GM12873 (cell line): ENCODE data around the gene CD226.
A peak's percentile ranks its signal among the peaks of the same experiment; 100 is the strongest.

Experiments used
- TF ChIP-seq, protein P1 (sequence below): IDR thresholded peaks from 2 replicates; pipeline ENCODE4 v1.5.1; 2012; ENCODE audit warnings: low read depth, mild to moderate bottlenecking, moderate library complexity, low read length, control low read depth; ENCODE audit not compliant: insufficient read depth; ENCODE audit errors: missing control alignments

The CD226 gene

DNA sequence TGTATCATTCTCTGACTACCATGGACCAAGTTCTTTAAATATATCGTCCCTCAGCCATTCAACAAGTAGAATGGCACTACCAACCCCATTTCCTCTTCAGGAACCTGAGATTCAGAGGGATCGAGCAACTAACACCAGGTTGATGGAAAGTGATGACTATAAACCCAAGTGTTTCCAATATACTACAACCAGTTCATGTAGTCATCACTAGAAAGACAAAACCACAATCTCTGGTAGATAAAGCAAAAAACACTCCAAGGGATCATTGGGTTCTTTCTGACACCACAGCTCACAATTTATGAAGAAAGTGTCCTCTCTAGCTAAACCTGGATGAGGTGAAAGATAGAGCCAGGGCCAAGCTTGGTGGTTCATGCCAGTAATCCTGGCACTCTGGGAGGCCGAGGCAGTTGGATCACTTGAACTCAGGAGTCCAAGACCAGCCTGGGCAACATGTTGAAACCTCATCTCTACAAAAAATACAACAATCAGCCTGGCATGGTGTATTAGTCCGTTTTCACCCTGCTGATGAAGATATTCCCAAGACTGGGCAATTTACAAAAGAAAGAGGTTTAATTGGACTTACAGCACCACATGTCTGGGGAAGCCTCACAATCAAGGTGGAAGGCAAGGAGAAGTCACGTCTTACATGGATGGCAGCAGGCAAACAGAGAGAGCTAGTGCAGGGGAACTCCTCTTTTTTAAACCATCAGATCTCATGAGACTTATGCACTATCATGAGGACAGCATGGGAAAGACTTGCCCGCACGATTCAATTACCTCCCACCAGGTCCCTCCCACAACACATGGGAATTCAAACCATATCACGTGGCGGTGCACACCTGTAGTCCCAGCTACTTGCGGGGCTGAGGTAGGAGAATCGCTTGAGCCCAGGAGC, 2.2 kb downstream of the CD226 start:
- TF ChIP-seq, protein P1, sequence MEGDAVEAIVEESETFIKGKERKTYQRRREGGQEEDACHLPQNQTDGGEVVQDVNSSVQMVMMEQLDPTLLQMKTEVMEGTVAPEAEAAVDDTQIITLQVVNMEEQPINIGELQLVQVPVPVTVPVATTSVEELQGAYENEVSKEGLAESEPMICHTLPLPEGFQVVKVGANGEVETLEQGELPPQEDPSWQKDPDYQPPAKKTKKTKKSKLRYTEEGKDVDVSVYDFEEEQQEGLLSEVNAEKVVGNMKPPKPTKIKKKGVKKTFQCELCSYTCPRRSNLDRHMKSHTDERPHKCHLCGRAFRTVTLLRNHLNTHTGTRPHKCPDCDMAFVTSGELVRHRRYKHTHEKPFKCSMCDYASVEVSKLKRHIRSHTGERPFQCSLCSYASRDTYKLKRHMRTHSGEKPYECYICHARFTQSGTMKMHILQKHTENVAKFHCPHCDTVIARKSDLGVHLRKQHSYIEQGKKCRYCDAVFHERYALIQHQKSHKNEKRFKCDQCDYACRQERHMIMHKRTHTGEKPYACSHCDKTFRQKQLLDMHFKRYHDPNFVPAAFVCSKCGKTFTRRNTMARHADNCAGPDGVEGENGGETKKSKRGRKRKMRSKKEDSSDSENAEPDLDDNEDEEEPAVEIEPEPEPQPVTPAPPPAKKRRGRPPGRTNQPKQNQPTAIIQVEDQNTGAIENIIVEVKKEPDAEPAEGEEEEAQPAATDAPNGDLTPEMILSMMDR = no peak

DNA sequence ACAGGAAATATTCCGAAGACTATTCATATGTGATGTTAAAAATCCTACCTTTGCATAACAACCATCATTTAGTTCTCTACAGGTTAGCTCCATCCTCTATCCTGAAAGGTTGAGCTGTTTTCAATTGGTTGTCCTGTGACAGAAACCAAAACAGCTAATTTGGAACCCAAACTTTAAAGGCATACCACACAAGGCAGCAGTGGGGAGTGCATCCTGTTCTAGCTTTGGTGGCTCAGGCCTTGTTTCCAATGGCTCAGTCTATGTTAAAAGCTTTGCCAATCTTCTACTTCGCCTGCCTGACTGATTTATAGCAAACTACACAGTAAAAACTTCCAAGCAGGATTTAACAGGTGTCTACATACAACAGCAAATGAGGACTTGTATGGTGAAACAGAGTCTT, 3.2 kb downstream of the CD226 start:
- TF ChIP-seq, protein P1 = no peak

DNA sequence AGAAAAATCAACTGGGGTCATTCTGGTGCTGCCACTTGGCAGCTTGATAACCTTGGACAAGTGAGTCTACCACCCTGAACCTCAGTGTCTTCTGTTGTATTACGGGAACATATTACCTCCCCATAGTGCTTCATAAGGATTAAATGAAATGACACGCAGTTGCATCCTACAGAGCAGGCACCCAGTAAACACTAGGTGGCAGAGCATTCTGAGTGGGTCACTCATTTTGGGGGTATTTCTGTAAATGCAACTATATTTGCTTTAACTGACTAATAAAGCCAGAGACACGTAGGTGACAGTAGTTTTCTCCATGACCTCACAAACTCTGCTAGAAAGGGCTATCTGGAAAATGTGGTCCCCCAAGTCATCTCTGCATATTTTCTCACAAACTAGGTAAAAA, 4.7 kb downstream of the CD226 start:
- TF ChIP-seq, protein P1 = peak; percentile 30

DNA sequence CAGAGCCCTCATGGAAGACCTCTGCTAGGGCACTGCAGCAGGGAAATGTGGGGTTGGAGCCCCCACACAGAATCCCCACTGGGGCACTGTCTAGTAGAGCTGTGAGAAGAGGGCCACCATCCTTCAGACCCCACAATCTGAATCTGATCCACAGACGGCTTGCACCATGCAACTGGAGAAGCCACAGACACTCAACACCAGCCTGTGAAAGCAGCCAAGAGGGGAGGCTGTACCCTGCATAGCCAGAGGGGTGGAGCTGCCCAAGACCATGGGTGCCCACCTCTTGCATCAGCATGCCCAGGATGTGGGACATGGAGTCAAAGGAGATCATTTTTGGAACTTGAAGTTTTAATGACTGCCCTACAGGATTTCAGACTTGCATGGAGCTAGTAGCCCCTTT, 6.5 kb downstream of the CD226 start:
- TF ChIP-seq, protein P1 = no peak

DNA sequence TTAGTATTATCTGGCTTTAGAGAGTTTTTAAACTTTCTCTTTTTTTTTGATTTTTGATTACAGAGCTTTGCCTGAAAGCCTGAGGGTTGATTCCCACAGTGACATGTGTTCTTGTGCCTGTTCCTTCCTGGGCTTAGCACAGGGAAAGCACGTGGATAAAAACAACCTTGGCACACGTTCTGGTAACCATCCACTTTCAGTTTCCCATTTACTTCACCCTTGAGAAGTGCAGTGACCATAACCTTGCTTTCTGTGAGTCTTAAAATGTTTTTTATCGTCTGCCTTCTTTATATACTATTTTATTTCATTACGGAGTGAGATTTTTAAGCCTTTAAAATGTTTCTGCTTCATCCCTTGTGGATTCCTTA, 11.5 kb downstream of the CD226 start:
- TF ChIP-seq, protein P1 = no peak

DNA sequence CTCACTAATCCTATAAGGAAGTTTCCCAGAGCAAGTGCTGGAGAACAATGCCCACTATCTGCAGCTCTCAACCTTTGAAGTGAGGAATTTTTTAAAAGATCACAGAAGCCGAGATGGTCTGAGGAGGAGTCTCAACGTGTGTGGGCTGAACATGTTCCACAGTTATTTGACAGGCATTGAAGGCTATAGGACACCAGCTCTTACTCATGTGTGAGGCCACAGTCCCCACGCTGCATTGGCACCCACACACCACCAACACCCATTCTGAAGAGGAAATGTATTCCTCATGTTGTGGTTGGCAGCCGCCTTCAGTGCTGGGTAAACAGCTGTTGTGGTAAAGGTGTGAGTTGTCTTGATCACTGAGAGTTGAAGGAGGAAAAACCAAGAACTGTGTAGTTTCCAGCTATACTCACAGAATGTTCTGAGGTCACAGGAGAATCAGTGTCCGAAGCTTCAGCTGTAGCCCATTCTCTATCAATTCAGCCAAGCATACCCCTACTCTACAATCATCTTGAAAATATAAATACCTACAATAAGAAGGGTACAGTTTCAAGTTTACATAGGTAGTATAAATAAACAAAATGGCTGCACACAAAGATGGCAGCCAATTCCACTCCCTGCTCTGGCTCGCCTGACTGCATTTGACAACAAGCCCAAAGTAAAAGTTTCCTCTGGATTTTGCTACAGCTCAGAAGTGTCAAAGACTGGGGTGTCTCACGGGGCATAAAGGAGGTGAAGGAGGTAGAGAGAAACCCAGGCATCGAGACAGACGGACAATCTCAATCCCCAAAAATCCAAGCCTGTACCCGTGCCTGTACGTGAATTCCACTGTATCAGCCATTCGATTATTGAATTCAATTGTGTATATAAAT, 12.1 kb downstream of the CD226 start:
- TF ChIP-seq, protein P1 = no peak
